SK-N-SH (cell line): ENCODE measurements around the gene PUM1.
"Not testable (repeated sequence)": the region's sequence is repeated elsewhere in the genome, so short reads cannot be mapped to it uniquely, and the experiment has no call there.

Experiments
- CHD2 ChIP-seq: fragments of 150-350 bp; IDR thresholded peaks from 2 replicates; pipeline ENCODE4 v1.6.1; 2018; ENCODE audit warnings: low read length; ENCODE audit not compliant: partially characterized antibody
- TF ChIP-seq, protein P1 (sequence below): fragments of 200-600 bp; sonication (generic); IDR thresholded peaks from 2 replicates; pipeline ENCODE4 v1.6.1; 2017; ENCODE audit warnings: antibody characterized with exemption, mild to moderate bottlenecking, moderate library complexity

DNA sequence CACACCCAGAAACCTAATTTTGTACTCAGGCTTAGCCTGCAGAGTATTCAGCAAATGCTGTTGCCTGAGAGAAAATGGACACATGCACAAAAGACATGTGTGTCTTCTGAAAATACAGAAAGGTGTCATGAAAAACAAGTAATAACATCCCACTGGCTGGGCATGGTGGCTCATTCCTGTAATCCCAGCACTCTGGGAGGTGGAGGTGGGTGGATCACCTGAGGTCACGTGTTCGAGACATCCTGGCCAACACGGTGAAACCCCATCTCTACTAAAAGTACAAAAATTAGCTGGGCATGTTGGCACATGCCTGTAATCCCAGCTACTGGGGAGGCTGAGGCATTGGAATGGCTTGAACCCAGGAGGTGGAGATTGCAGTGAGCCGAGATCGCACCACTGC is 18.0 kb downstream of the PUM1 start:
- TF ChIP-seq, protein P1, sequence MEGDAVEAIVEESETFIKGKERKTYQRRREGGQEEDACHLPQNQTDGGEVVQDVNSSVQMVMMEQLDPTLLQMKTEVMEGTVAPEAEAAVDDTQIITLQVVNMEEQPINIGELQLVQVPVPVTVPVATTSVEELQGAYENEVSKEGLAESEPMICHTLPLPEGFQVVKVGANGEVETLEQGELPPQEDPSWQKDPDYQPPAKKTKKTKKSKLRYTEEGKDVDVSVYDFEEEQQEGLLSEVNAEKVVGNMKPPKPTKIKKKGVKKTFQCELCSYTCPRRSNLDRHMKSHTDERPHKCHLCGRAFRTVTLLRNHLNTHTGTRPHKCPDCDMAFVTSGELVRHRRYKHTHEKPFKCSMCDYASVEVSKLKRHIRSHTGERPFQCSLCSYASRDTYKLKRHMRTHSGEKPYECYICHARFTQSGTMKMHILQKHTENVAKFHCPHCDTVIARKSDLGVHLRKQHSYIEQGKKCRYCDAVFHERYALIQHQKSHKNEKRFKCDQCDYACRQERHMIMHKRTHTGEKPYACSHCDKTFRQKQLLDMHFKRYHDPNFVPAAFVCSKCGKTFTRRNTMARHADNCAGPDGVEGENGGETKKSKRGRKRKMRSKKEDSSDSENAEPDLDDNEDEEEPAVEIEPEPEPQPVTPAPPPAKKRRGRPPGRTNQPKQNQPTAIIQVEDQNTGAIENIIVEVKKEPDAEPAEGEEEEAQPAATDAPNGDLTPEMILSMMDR, result not testable (repeated sequence)
- TF ChIP-seq CHD2, result not testable (repeated sequence)
